Vagina (tissue), 2 donors: ENCODE data around the gene TRIM67.

Source experiments
- CTCF ChIP-seq, 3 experiments: fragments of 450-650 bp in 2 of 3; fragments of 200-600 bp in 1 of 3; sonication (generic) in 1 of 3; IDR thresholded peaks; one replicate each; pipeline ENCODE4 v1.5.1; 2017 to 2019; ENCODE audit warnings: antibody characterized with exemption in 3 of 3, mild to moderate bottlenecking in 2 of 3, moderate library complexity in 2 of 3
- POLR2A ChIP-seq, 2 donors: fragments of 450-650 bp; IDR thresholded peaks; one replicate each; pipeline ENCODE4 v1.6.1; 2017; ENCODE audit warnings: antibody characterized with exemption in 2 of 2, mild to moderate bottlenecking in 2 of 2, moderate library complexity in 2 of 2
- POLR2AphosphoS5 ChIP-seq, 2 donors: sonication (generic); formaldehyde crosslinking; IDR thresholded peaks; one replicate each; pipeline ENCODE4 v1.9.0; 2017; ENCODE audit warnings: antibody characterized with exemption in 2 of 2, mild to moderate bottlenecking in 2 of 2, low read depth in 1 of 2; ENCODE audit not compliant: insufficient read depth in 1 of 2

GRCh38 chr1:231194843-231195516, 33.1 kb downstream of the TRIM67 start:
- no peak for TF ChIP-seq POLR2A (IDR thresholded peaks at IDR 0.05)
- no peak for TF ChIP-seq CTCF (IDR thresholded peaks at IDR 0.05)
- TF ChIP-seq POLR2AphosphoS5 (IDR thresholded peaks at IDR 0.05; ENCODE audit: insufficient read depth in 1 of 2, low read depth in 1 of 2): no peak
